Loucy (cell line): ENCODE measurements around the gene HMGN2.

Source experiments
- H2AFZ ChIP-seq: fragments of 200-600 bp; sonication (generic); 2 replicates; pipeline ENCODE4 v1.6.0; 2016; ENCODE audit warnings: antibody characterized with exemption, mild to moderate bottlenecking, low read length, moderate library complexity
- H3F3A ChIP-seq: fragments of 200-600 bp; 2 replicates; pipeline ENCODE4 v1.6.0; 2016; ENCODE audit warnings: antibody characterized with exemption, low read depth, mild to moderate bottlenecking
- H3K27me3 ChIP-seq: fragments of 200-600 bp; sonication (generic); 2 replicates; pipeline ENCODE4 v1.6.1; 2014; ENCODE audit warnings: low read length, mild to moderate bottlenecking; ENCODE audit not compliant: insufficient read depth, poor library complexity, severe bottlenecking
- H3K36me3 ChIP-seq: fragments of 200-600 bp; sonication (generic); 2 replicates; pipeline ENCODE4 v1.6.1; 2016; ENCODE audit warnings: low read length; ENCODE audit not compliant: insufficient read depth
- H3K4me1 ChIP-seq: fragments of 200-600 bp; sonication (generic); 2 replicates; pipeline ENCODE4 v1.5.1; 2014; ENCODE audit warnings: low read length, mild to moderate bottlenecking; ENCODE audit not compliant: insufficient read depth, poor library complexity, severe bottlenecking
- H3K4me2 ChIP-seq: fragments of 200-600 bp; sonication (generic); 2 replicates; pipeline ENCODE4 v1.6.0; 2014; ENCODE audit warnings: antibody characterized with exemption, low read length, low read depth, mild to moderate bottlenecking; ENCODE audit not compliant: poor library complexity, severe bottlenecking
- H3K4me3 ChIP-seq: fragments of 200-600 bp; sonication (generic); 2 replicates; pipeline ENCODE4 v1.5.1; 2014; ENCODE audit warnings: low read length, mild to moderate bottlenecking, mixed read lengths; ENCODE audit not compliant: poor library complexity, severe bottlenecking
- H3K79me2 ChIP-seq: fragments of 200-600 bp; sonication (generic); 2 replicates; pipeline ENCODE4 v1.6.1; 2014; ENCODE audit warnings: low read length; ENCODE audit not compliant: insufficient read depth
- H3K9ac ChIP-seq: fragments of 200-600 bp; sonication (generic); 2 replicates; pipeline ENCODE4 v1.6.0; 2014; ENCODE audit warnings: mild to moderate bottlenecking, low read depth, low read length, moderate library complexity; ENCODE audit not compliant: poor library complexity, severe bottlenecking
- H3K9me2 ChIP-seq: fragments of 200-600 bp; sonication (generic); replicated peaks from 2 replicates; pipeline ENCODE4 v1.6.1; 2016; ENCODE audit warnings: low read depth, low read length, mixed read lengths
- H3K9me3 ChIP-seq: fragments of 200-600 bp; sonication (generic); 2 replicates; pipeline ENCODE4 v1.6.1; 2014; ENCODE audit warnings: mild to moderate bottlenecking, antibody characterized with exemption, low read length, low read depth; ENCODE audit not compliant: insufficient read depth
- H4K20me1 ChIP-seq: fragments of 200-600 bp; sonication (generic); 2 replicates; pipeline ENCODE4 v1.6.0; 2014; ENCODE audit warnings: antibody characterized with exemption, low read length, mild to moderate bottlenecking; ENCODE audit not compliant: insufficient read depth, poor library complexity, severe bottlenecking
- EZH2phosphoT487 ChIP-seq: fragments of 200-600 bp; IDR thresholded peaks from 2 replicates; pipeline ENCODE4 v1.6.1; 2018; ENCODE audit warnings: antibody characterized with exemption, mild to moderate bottlenecking, moderate library complexity, borderline replicate concordance
- TF ChIP-seq, protein P1 (sequence below): fragments of 200-600 bp; sonication (generic); conservative IDR thresholded peaks from 2 replicates; pipeline ENCODE4 v1.5.1; 2014; ENCODE audit warnings: mild to moderate bottlenecking, antibody characterized with exemption, low read length

The HMGN2 gene

DNA sequence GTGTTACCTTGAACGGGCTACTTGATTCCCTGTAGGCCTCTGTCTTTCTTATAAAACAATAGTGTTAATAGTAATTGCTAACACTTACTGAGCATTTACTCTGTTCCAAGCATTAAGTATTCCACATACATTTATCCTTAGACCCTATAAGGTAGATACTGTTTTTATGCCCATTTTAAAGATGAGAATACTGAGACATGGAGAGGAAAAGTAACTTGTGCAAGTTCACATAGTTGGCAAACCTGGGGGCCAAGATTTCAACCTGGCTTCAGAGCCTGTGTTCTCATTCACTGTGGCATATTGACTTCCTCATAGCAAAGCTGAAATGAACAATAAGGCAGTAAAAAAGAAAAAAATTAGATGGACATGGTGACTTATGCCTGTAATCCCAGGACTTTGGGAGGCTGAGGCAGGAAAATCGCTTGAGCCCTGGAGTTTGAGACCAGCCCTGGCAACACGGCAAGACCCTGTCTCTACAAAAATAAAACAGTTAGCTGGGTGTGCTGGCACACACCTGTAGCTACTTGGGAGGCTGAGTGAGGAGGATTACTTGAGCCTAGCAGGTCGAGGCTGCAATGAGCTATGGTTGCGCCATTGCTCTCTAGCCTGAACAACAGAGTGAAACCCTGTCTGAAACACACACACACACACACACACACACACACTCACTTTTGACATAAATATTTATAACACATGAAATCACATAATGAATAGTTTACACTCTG, 19.6 kb upstream of the HMGN2 start:
- H3K36me3 ChIP-seq, result peaks cover 26% of the 10 kb centered on the region; the same call in 1 of the 2 replicates
- TF ChIP-seq, protein P1, sequence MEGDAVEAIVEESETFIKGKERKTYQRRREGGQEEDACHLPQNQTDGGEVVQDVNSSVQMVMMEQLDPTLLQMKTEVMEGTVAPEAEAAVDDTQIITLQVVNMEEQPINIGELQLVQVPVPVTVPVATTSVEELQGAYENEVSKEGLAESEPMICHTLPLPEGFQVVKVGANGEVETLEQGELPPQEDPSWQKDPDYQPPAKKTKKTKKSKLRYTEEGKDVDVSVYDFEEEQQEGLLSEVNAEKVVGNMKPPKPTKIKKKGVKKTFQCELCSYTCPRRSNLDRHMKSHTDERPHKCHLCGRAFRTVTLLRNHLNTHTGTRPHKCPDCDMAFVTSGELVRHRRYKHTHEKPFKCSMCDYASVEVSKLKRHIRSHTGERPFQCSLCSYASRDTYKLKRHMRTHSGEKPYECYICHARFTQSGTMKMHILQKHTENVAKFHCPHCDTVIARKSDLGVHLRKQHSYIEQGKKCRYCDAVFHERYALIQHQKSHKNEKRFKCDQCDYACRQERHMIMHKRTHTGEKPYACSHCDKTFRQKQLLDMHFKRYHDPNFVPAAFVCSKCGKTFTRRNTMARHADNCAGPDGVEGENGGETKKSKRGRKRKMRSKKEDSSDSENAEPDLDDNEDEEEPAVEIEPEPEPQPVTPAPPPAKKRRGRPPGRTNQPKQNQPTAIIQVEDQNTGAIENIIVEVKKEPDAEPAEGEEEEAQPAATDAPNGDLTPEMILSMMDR, result no peak
- no peak for TF ChIP-seq EZH2phosphoT487
- H3K9me2 ChIP-seq, result no peaks in the 10 kb centered on the region
- H3K9ac ChIP-seq, result no peak overlapping the region
- H3K4me3 ChIP-seq, result no peak overlapping the region
- H3F3A ChIP-seq, result no peaks in the 10 kb centered on the region
- no peaks in the 10 kb centered on the region for H3K27me3 ChIP-seq
- H2AFZ ChIP-seq, result no peak overlapping the region
- no peaks in the 10 kb centered on the region for H3K4me1 ChIP-seq
- no peaks in the 10 kb centered on the region for H3K79me2 ChIP-seq
- H4K20me1 ChIP-seq, result no peaks in the 10 kb centered on the region
- no peak overlapping the region for H3K4me2 ChIP-seq
- no peaks in the 10 kb centered on the region for H3K9me3 ChIP-seq

DNA sequence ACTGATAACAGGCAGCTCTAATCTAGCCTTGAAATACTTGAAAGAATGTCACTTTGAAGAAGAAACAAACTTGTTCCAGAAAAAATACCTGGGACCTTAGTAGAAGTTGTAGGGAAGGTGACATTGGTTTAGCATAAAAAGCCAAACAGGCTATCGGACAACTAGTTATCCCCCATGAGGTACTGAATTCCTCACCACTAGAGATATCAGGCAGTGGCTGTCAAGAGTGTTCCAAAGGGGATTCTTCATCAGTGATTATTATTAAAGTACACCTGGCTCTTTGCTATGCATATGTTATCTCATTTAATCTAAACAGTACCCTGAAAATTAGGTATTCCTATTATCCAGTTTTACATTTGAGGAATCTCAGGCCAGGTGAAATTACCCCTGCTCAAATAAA, 13.1 kb upstream of the HMGN2 start:
- no peaks in the 10 kb centered on the region for H3K4me1 ChIP-seq
- no peak overlapping the region for H3K9ac ChIP-seq
- H4K20me1 ChIP-seq, result no peaks in the 10 kb centered on the region
- H3K9me3 ChIP-seq, result no peaks in the 10 kb centered on the region
- H3K79me2 ChIP-seq, result no peaks in the 10 kb centered on the region
- no peaks in the 10 kb centered on the region for H3K9me2 ChIP-seq
- H3F3A ChIP-seq, result no peaks in the 10 kb centered on the region
- peaks cover 43% of the 10 kb centered on the region; the same call in 1 of the 2 replicates for H3K36me3 ChIP-seq
- H3K4me2 ChIP-seq, result no peak overlapping the region
- no peak overlapping the region for H3K4me3 ChIP-seq
- H2AFZ ChIP-seq, result no peak overlapping the region
- no peak for TF ChIP-seq EZH2phosphoT487
- TF ChIP-seq, protein P1, result no peak
- H3K27me3 ChIP-seq, result no peaks in the 10 kb centered on the region

DNA sequence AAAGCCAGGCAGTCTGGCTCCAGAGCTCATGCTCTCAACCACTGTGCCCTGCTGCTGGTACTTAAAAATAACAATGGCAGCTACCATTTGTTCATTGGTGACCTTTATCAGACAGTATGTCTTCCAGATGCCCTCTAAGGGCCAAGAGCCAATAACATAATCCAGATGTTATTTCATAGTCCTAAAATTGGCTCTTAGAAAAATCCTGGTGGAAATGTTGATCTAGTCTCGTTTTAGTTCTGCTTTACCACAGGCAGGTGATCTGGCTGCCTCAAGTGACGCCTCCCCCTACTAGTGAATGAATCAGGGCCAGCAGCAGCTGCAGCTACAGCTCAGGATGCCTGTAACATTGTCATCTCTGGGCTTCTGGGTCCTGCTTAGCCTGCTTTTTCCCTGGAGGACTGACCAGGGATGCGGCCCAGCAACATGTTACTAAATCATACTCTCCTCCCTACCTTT, 12.6 kb upstream of the HMGN2 start:
- H3K9ac ChIP-seq, result no peak overlapping the region
- no peak overlapping the region for H3K4me2 ChIP-seq
- H3K9me3 ChIP-seq, result no peaks in the 10 kb centered on the region
- no peak overlapping the region for H2AFZ ChIP-seq
- H3K9me2 ChIP-seq, result no peaks in the 10 kb centered on the region
- H3K4me1 ChIP-seq, result no peaks in the 10 kb centered on the region
- H4K20me1 ChIP-seq, result no peaks in the 10 kb centered on the region
- TF ChIP-seq EZH2phosphoT487, result no peak
- TF ChIP-seq, protein P1, result no peak
- no peak overlapping the region for H3K4me3 ChIP-seq
- H3K79me2 ChIP-seq, result no peaks in the 10 kb centered on the region
- H3F3A ChIP-seq, result no peaks in the 10 kb centered on the region
- peaks cover 43% of the 10 kb centered on the region; the same call in 1 of the 2 replicates for H3K36me3 ChIP-seq
- no peaks in the 10 kb centered on the region for H3K27me3 ChIP-seq
